UCSD-AML1 (cell line): Measurements from ENCODE around the gene PLSCR3.
A peak's percentile ranks its signal among the peaks of the same experiment; 100 is the strongest.

Experiments used
- DNase-seq: peaks from one replicate; lab custom pipeline; 2025; ENCODE audit not compliant: unreplicated experiment; lab: John Stamatoyannopoulos, UW

Gene PLSCR3

GRCh38 chr17:7407082-7407481, 12.8 kb upstream of the PLSCR3 start:
- DNase-seq = no peak

GRCh38 chr17:7406235-7406825, 12.0 kb upstream of the PLSCR3 start:
- no peak for DNase-seq

DNA sequence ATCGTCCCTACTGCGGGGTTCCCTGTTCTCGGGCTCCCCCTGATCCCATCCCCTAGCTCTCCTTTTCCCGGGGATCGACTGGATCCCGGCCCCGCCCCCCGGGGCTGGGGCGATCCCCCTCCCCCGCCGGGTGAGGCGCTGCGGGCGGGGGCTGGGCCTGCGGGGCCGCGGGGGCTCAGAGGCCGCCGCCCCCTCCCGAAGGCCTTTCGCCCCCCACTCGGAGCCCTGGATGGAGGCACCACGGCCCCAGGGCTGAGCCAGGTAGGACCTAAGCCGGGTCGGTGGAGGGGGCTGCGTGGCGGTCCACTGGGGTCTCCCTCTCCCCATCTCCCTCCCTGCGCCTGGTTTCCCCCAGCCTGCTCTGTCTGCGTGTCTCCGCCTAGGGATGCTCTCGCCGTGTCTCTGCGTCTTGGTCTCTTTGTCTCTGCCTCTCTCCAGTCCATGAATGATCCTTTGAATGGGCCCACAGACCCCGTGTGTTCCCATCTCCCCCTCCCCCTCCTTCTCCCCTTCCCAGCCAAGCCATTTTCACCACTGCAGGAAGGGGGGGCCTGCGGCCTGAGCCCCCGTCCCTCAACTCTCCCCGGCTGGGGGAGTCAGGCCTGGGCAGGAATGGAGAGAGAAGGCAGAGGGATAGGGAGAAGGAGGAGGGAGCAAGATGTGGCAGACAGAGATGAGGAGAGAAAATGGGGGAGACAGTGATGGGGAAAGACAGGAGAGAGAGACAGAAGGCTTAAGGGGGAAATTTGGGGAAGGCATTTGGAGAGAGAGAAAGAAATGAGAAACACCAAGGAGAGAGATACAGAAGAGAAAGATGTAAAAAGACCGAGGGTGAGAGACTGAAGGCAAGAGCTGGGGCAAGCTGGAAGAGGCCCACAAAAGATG, 11.3 kb upstream of the PLSCR3 start:
- no peak for DNase-seq

- DNase-seq = peak; percentile 53
Measured at GRCh38 chr17:7404737-7405349, 10.5 kb upstream of the PLSCR3 start.

- DNase-seq = peak; percentile 99
Measured at GRCh38 chr17:7403977-7404736, 9.8 kb upstream of the PLSCR3 start, which contains the start of gene TMEM256. TSS of gene TMEM256 (minus strand) at chr17:7404097. CDS start at chr17:7404084, 13 bp downstream.

DNA sequence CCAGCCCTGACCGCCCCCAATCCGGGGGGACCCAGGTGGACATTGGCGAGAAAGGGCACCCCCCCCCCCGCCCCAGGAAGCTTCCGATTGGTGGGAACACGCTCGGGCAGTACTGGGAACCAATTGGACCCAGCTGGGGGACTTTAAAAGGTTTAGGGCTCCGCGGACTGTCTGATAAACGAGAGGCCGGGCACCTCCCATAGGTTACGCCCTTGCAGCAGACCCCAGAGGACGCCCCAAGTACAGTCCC, 9.3 kb upstream of the PLSCR3 start:
- no peak for DNase-seq

GRCh38 chr17:7403043-7403726, 8.9 kb upstream of the PLSCR3 start:
- peak; percentile 76 for DNase-seq

DNA sequence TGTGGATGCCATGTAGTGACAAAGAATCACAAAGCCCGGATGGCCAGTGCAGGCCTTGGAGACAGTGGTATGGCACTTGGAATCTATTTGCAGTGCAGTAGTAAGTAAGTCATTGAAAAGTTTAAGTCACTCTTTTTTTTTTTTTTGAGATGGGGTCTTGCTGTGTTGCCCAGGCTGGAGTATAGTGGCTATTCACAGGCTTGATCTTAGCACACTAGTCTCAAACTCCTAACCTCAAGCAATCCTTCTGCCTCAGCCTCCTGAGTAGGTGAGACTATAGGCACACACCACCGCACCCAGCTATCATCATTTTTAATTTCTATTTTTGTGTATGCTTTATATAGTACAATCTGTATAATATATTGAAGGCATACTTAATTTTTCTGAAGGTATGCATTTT, 4.3 kb upstream of the PLSCR3 start:
- DNase-seq = no peak

DNA sequence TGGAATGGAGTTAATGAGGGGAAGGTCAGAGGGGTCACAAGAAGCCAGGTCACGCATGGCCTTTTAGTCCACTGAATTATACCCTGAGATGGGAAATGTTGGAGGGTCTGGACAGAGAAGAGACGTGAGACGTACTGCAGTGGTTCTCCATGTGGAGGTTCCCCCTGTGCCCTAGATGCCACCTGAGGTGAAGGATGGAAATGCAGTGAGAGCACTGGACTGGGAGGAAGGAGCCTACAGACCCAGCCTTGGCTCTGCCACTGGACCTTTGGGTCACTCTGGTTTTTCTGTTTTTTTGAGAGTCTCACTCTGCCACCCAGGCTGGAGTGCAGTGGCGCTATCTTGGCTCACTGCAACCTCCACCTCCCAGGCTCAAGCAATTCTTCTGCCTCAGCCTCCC, 1.8 kb upstream of the PLSCR3 start:
- no peak for DNase-seq

DNA sequence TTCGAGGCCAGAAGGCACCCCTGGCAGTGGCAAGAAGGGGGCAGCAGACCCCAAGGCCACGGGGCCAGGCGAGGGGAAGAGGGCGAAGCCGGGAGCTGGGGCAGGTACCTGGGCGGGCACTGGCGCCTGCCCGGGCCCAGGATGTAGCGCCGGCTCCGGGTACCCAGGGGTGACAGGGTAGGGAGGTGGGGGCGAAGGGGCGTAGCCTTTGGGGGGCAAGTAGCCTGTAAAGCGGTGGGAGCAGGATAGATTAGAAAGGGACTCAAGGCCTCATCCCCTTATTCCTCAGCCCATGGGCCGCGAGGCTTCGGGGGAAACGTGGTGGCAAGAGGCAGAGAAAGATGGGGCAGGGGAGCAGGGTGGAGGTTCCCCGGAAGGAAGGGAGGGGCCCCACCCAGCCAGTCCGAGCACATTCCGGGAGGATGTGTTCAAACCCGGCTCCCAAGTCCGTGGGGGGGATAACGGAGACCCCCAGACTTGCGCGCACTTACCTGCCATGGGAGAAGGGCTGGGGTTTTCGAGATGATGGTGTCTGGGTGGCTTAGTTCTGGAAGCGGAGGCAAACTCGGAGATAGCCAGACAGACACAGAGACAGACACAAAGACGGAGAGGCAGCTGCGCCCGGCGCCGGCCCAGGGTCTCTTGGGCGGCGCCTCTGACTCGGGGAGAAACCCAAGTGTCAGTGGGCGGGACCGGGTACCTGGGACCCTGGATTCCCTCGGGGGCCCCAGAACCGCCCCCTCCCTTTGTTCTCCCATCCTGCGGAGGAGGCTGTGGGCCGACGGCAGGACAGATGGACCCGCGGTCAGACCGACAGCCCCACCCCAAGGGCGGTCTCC, 493 bp downstream of the PLSCR3 start:
- no peak for DNase-seq

DNA sequence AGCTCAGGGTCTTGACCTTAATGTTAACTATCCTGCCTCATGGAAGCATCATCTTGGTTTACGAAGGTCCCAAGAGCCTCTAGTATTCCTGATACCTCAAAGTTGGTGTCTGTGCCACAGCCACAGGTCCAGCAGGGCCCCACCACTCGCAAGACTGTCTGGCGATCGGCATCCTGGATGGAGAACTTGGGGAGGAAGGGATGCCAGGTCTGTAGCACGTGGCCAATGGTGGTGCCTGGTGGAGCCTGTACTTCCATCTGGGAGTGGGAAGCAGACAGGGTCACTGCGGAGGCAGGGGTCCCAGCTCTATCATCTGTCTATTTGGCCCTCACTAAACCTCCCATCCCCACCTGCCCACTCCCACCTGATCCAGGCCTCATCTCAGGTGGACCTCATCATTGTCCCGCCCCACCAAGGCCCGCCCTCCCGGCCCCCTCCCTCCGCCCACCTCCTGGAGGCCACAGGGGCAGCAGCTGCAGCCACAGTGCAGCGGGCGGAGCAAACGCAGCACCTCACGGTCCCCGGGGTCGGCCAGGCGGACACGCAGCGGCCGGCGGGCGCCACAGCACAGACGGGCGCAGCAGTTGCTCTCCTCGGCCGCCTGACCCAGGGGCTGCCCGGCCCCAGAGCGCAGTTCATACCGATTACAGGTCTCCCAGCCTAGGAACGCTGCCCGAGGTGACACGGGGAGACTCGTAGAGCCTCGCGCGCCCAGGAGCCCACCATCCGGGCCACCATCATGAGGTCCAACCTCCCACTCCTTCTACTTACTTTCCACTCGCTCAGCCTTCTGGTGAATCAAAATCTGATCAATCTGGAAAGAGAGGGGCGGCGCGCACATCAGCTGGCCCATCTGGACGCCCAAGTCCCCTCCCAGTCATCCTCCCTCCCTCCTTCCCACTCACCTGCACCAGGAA, 1.4 kb downstream of the PLSCR3 start:
- no peak for DNase-seq

- no peak for DNase-seq
Measured at GRCh38 chr17:7391307-7391706, 3.0 kb downstream of the PLSCR3 start.

GRCh38 chr17:7389924-7390910, 4.1 kb downstream of the PLSCR3 start:
- DNase-seq = no peak

- no peak for DNase-seq
Measured at GRCh38 chr17:7388856-7389255, 5.5 kb downstream of the PLSCR3 start.

DNA sequence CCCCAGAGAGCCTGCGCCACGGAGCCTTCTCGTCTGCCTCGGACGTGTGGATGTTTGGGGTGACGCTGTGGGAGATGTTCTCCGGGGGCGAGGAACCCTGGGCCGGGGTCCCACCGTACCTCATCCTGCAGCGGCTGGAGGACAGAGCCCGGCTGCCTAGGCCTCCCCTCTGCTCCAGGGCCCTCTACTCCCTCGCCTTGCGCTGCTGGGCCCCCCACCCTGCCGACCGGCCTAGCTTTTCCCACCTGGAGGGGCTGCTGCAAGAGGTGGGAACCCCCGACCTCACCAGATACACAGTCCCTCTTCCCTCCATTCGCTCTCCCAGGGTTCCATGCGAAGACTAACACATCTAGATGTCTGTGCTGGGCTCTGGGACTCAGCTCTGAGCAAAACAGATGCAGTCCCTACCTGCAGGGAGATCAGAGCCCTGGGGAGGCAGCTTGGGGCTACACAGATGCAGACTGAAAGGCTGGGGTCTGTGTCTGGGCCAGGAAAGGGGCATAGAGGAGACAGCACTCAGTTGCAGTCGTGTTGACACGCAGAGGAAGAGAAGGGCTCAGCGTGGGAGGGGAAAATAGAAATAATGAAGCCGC, 9.7 kb downstream of the PLSCR3 start:
- no peak for DNase-seq

- no peak for DNase-seq
Measured at GRCh38 chr17:7383742-7384488, 10.4 kb downstream of the PLSCR3 start.

- no peak for DNase-seq
Measured at GRCh38 chr17:7383371-7383741, 11.0 kb downstream of the PLSCR3 start.
